Upper lobe of left lung (tissue), 4 donors: Measurements from ENCODE around the gene SPATA16.

Source experiments
- EP300 ChIP-seq, 4 donors: sonication (generic); formaldehyde crosslinking; IDR thresholded peaks; one replicate each; pipeline ENCODE4 v1.5.1; 2017; ENCODE audit warnings: antibody characterized with exemption in 4 of 4, control low read depth in 2 of 4
- TF ChIP-seq, protein P1 (sequence below), 6 experiments: fragments of 450-650 bp in 4 of 6; fragments of 200-600 bp in 2 of 6; sonication (generic) in 2 of 6; IDR thresholded peaks; one replicate each; pipeline ENCODE4 v1.5.1; 2016 to 2019; ENCODE audit warnings: antibody characterized with exemption in 6 of 6

DNA sequence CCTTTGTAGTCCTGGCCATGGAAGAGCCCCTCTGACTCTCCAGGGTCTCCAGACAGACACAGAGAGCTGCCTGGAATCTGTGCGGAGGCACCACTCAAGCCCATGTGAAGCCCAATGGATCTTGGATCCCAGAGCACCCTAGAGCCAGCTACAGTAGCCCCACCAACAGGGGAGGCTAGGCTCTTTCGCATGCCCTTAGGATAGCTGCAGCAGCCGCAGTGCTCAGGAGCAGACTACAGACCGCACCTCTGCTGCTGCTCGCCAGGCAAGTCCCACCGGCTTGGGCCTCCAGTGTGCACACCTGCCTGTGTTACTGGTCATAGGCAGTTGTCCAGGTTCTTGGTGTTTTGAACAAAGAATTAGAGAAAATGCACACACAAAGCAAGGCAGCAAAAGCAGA is 131.6 kb downstream of the SPATA16 start:
- TF ChIP-seq, protein P1, sequence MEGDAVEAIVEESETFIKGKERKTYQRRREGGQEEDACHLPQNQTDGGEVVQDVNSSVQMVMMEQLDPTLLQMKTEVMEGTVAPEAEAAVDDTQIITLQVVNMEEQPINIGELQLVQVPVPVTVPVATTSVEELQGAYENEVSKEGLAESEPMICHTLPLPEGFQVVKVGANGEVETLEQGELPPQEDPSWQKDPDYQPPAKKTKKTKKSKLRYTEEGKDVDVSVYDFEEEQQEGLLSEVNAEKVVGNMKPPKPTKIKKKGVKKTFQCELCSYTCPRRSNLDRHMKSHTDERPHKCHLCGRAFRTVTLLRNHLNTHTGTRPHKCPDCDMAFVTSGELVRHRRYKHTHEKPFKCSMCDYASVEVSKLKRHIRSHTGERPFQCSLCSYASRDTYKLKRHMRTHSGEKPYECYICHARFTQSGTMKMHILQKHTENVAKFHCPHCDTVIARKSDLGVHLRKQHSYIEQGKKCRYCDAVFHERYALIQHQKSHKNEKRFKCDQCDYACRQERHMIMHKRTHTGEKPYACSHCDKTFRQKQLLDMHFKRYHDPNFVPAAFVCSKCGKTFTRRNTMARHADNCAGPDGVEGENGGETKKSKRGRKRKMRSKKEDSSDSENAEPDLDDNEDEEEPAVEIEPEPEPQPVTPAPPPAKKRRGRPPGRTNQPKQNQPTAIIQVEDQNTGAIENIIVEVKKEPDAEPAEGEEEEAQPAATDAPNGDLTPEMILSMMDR (IDR thresholded peaks at IDR 0.05) = no peak
- TF ChIP-seq EP300 (IDR thresholded peaks at IDR 0.05) = no peak
